EH (cell line): ENCODE measurements around the gene PRTN3.
"Not testable (repeated sequence)": the region's sequence is repeated elsewhere in the genome, so short reads cannot be mapped to it uniquely, and the experiment has no call there.

Experiments
- DNase-seq: peaks from one replicate; pipeline ENCODE4 v3.0.0-alpha.2; 2015; ENCODE audit warnings: low read depth

Gene PRTN3

GRCh38 chr19:845707-846521 lies 5.1 kb downstream of the PRTN3 start:
- DNase-seq = no peak

- DNase-seq = no peak
Observed at GRCh38 chr19:848386-848921, 7.7 kb downstream of the PRTN3 start.

- not testable (repeated sequence) for DNase-seq
Observed at GRCh38 chr19:849195-849594, 8.4 kb downstream of the PRTN3 start.

GRCh38 chr19:850221-850978 lies 9.6 kb downstream of the PRTN3 start:
- DNase-seq = peak; percentile 95

GRCh38 chr19:850979-851335 lies 10.2 kb downstream of the PRTN3 start:
- DNase-seq = no peak

- DNase-seq = no peak
Observed at GRCh38 chr19:852136-853013, 11.6 kb downstream of the PRTN3 start, which contains the start of gene ELANE. TSS of gene ELANE (plus strand) at chr19:852303. CDS start at chr19:852329, 26 bp downstream.

- DNase-seq = no peak
Observed at GRCh38 chr19:853014-853585, 12.3 kb downstream of the PRTN3 start.

GRCh38 chr19:853614-854220 lies 12.9 kb downstream of the PRTN3 start:
- not testable (repeated sequence) for DNase-seq

- DNase-seq = no peak
Observed at GRCh38 chr19:854549-854948, 13.8 kb downstream of the PRTN3 start.

- no peak for DNase-seq
Observed at GRCh38 chr19:855142-855541, 14.3 kb downstream of the PRTN3 start.

GRCh38 chr19:855566-856120 lies 14.8 kb downstream of the PRTN3 start:
- DNase-seq = no peak

- DNase-seq = no peak
Observed at GRCh38 chr19:858284-858683, 17.5 kb downstream of the PRTN3 start.

GRCh38 chr19:858868-859843 lies 18.4 kb downstream of the PRTN3 start, which contains the start of gene CFD:
TSS of gene CFD (plus strand) at chr19:859664. CDS start at chr19:859690, 26 bp downstream.
- DNase-seq = no peak

GRCh38 chr19:861141-861755 lies 20.4 kb downstream of the PRTN3 start:
- DNase-seq = no peak

GRCh38 chr19:861756-862580 lies 21.2 kb downstream of the PRTN3 start:
- peak; percentile 33 for DNase-seq

- DNase-seq = peak; percentile 70
Observed at GRCh38 chr19:862581-863314, 21.9 kb downstream of the PRTN3 start.

- DNase-seq = no peak
Observed at GRCh38 chr19:863315-863620, 22.5 kb downstream of the PRTN3 start.
